H1 (cell line): ENCODE measurements around the gene STAM. TPM values are rescaled to one million over a fixed set of nuclear protein-coding genes. Genes with fewer than 3 reads are reported as not detected.

Experiments
- CTCF ChIA-PET: fragments of 300-600 bp; sonication (Branson Sonifier 250); formaldehyde crosslinking; loops from one replicate; lab custom pipeline; 2021; ENCODE audit not compliant: partially characterized antibody; lab: Charles Lee
- POLR2A ChIA-PET: fragments of 300-600 bp; sonication (Branson Sonifier 250); formaldehyde crosslinking; loops from one replicate; lab custom pipeline; 2021; ENCODE audit warnings: inconsistent platforms; ENCODE audit not compliant: partially characterized antibody; lab: Charles Lee
- DNase-seq, 2 experiments: peaks; one replicate each; pipeline versions ENCODE4 v3.0.0 to v3.0.0-alpha.2; 2010 to 2022; ENCODE audit warnings: low spot score in 2 of 2, low read depth in 1 of 2, mixed read lengths in 1 of 2
- FAIRE-seq: peaks from 2 replicates; lab custom pipeline; 2011; peaks lifted over from hg19 to GRCh38; lab: Jason Lieb, UNC
- H2AFZ ChIP-seq: 2 replicates; pipeline ENCODE4 v1.8.1; 2012; ENCODE audit warnings: low read length, inconsistent platforms
- H2AK5ac ChIP-seq: 2 replicates; pipeline ENCODE4 v1.6.1; 2013; ENCODE audit warnings: low read depth, low read length
- H2BK120ac ChIP-seq: replicated peaks from 2 replicates; pipeline ENCODE3; 2013; ENCODE audit warnings: low read depth, low read length, inconsistent platforms
- H2BK12ac ChIP-seq: 2 replicates; pipeline ENCODE4 v1.6.1; 2013; ENCODE audit warnings: low read depth, low read length
- H2BK15ac ChIP-seq: 2 replicates; pipeline ENCODE4 v1.6.1; 2013; ENCODE audit warnings: low read length
- H2BK20ac ChIP-seq: 2 replicates; pipeline ENCODE4 v1.6.1; 2013; ENCODE audit warnings: low read length
- H2BK5ac ChIP-seq: 2 replicates; pipeline ENCODE4 v1.6.1; 2013; ENCODE audit warnings: low read depth, low read length
- H3K14ac ChIP-seq: 2 replicates; pipeline ENCODE4 v1.6.1; 2013; ENCODE audit warnings: inconsistent platforms; ENCODE audit not compliant: insufficient read length
- H3K18ac ChIP-seq: 2 replicates; pipeline ENCODE4 v1.6.1; 2013; ENCODE audit warnings: low read length; ENCODE audit errors: extremely low read depth
- H3K23ac ChIP-seq: 2 replicates; pipeline ENCODE4 v1.6.1; 2013; ENCODE audit warnings: inconsistent platforms; ENCODE audit not compliant: insufficient read length
- H3K23me2 ChIP-seq: 2 replicates; pipeline ENCODE4 v1.6.1; 2013; ENCODE audit warnings: low read depth, low read length
- H3K27ac ChIP-seq: 2 replicates; pipeline ENCODE4 v1.6.1; 2011; ENCODE audit warnings: low read depth, low read length, inconsistent platforms
- H3K27me3 ChIP-seq, 4 experiments: replicated peaks in 1 of 4; 1 replicate in 1 of 4; 2 replicates in 3 of 4; pipeline versions ENCODE4 v1.6.1 to v1.8.1; 2011 to 2013; ENCODE audit warnings: low read length in 3 of 4, mild to moderate bottlenecking in 3 of 4, inconsistent platforms in 2 of 4, mixed read lengths in 2 of 4, moderate library complexity in 1 of 4; ENCODE audit not compliant: control insufficient read depth in 3 of 4, insufficient read depth in 3 of 4; ENCODE audit errors: extremely low read depth in 1 of 4
- H3K36me3 ChIP-seq, 4 experiments: 2 replicates each; pipeline versions ENCODE4 v1.6.1 to v1.8.1; 2011 to 2013; ENCODE audit warnings: mild to moderate bottlenecking in 4 of 4, low read length in 3 of 4, moderate library complexity in 2 of 4, control low read depth in 1 of 4, inconsistent platforms in 1 of 4; ENCODE audit not compliant: insufficient read depth in 4 of 4, control insufficient read depth in 2 of 4
- H3K4ac ChIP-seq: replicated peaks from 2 replicates; pipeline ENCODE3; 2013; ENCODE audit warnings: low read length, low read depth, mixed read lengths, inconsistent platforms; ENCODE audit not compliant: insufficient read length
- H3K4me1 ChIP-seq, 4 experiments: replicated peaks in 1 of 4; 1 replicate in 1 of 4; 2 replicates in 3 of 4; pipeline versions ENCODE4 v1.6.1 to v1.8.1; 2011 to 2013; ENCODE audit warnings: low read length in 3 of 4, inconsistent platforms in 2 of 4, mixed read lengths in 1 of 4; ENCODE audit not compliant: insufficient read depth in 4 of 4, control insufficient read depth in 3 of 4
- H3K4me2 ChIP-seq, 2 experiments: 2 replicates each; pipeline versions ENCODE4 v1.6.1 to v1.8.1; 2011 to 2013; ENCODE audit warnings: low read depth in 2 of 2, low read length in 2 of 2, control low read depth in 1 of 2, inconsistent platforms in 1 of 2, mild to moderate bottlenecking in 1 of 2; ENCODE audit not compliant: insufficient read depth in 1 of 2
- H3K4me3 ChIP-seq, 4 experiments: fragments of 200-600, 300-600 bp in 1 of 4; sonication (generic), shearing (Covaris generic), sonication (Bioruptor Twin) in 1 of 4; 2 replicates each; pipeline versions ENCODE4 v1.5.1 to v1.8.1; 2011 to 2016; ENCODE audit warnings: low read length in 4 of 4, low read depth in 3 of 4, control low read depth in 2 of 4, inconsistent platforms in 2 of 4, mild to moderate bottlenecking in 2 of 4, mixed read lengths in 1 of 4, moderate library complexity in 1 of 4; ENCODE audit not compliant: insufficient read depth in 2 of 4; ENCODE audit errors: extremely low read depth in 1 of 4
- H3K56ac ChIP-seq: replicated peaks from 2 replicates; pipeline ENCODE3; 2013; ENCODE audit warnings: low read depth, mild to moderate bottlenecking, mixed read lengths, low read length, inconsistent platforms; ENCODE audit not compliant: insufficient read length
- H3K79me1 ChIP-seq: 2 replicates; pipeline ENCODE4 v1.6.1; 2013; ENCODE audit warnings: low read depth, low read length, control low read depth
- H3K79me2 ChIP-seq, 2 experiments: 2 replicates each; pipeline versions ENCODE4 v1.6.1 to v1.8.1; 2012 to 2013; ENCODE audit warnings: low read length in 2 of 2, mild to moderate bottlenecking in 2 of 2, inconsistent platforms in 1 of 2; ENCODE audit not compliant: insufficient read depth in 2 of 2, control insufficient read depth in 1 of 2
- H3K9ac ChIP-seq, 4 experiments: replicated peaks in 1 of 4; 1 replicate in 1 of 4; 2 replicates in 3 of 4; pipeline versions ENCODE4 v1.6.1 to v1.8.1; 2011 to 2013; ENCODE audit warnings: low read depth in 3 of 4, low read length in 3 of 4, control low read depth in 2 of 4, mild to moderate bottlenecking in 2 of 4, moderate library complexity in 2 of 4, inconsistent platforms in 1 of 4; ENCODE audit errors: extremely low read depth in 1 of 4
- H3K9me3 ChIP-seq, 2 experiments: 2 replicates each; pipeline versions ENCODE4 v1.6.1 to v1.8.1; 2012 to 2013; ENCODE audit warnings: mild to moderate bottlenecking in 2 of 2, moderate library complexity in 2 of 2, control low read depth in 1 of 2, inconsistent platforms in 1 of 2, low read depth in 1 of 2, low read length in 1 of 2, mixed read lengths in 1 of 2; ENCODE audit not compliant: insufficient read depth in 2 of 2
- H4K20me1 ChIP-seq, 2 experiments: replicated peaks in 1 of 2; 2 replicates each; pipeline versions ENCODE3 to v1.8.1; 2011 to 2013; ENCODE audit warnings: inconsistent platforms in 2 of 2, low read length in 2 of 2, mild to moderate bottlenecking in 1 of 2; ENCODE audit not compliant: insufficient read depth in 2 of 2, control insufficient read depth in 1 of 2
- H4K5ac ChIP-seq: 2 replicates; pipeline ENCODE4 v1.6.1; 2013; ENCODE audit warnings: low read length, low read depth, mixed read lengths, inconsistent platforms; ENCODE audit not compliant: insufficient read length
- H4K8ac ChIP-seq: 2 replicates; pipeline ENCODE4 v1.8.0; 2013; ENCODE audit warnings: mild to moderate bottlenecking, moderate library complexity, low read length, inconsistent platforms; ENCODE audit not compliant: insufficient read depth; ENCODE audit errors: extremely low read depth
- H4K91ac ChIP-seq: replicated peaks from 2 replicates; pipeline ENCODE3; 2013; ENCODE audit warnings: low read length, mixed read lengths, inconsistent platforms; ENCODE audit not compliant: insufficient read length
- HDAC2 ChIP-seq, 2 experiments: fragments of 300-600 bp in 1 of 2; sonication (generic) in 1 of 2; IDR thresholded peaks; 2 replicates each; pipeline ENCODE4 v1.6.1; 2011 to 2012; ENCODE audit warnings: low read depth in 2 of 2, low read length in 2 of 2, mild to moderate bottlenecking in 2 of 2, moderate library complexity in 2 of 2, borderline replicate concordance in 1 of 2, inconsistent platforms in 1 of 2
- HDAC6 ChIP-seq: IDR thresholded peaks from one replicate; pipeline ENCODE4 v1.7.1; 2012; ENCODE audit warnings: low read depth, mild to moderate bottlenecking, inconsistent platforms, low read length, moderate library complexity
- SAP30 ChIP-seq: fragments of 300-600 bp; sonication (generic); IDR thresholded peaks from 2 replicates; pipeline ENCODE4 v1.7.1; 2012; ENCODE audit warnings: low read length, moderate library complexity, mild to moderate bottlenecking, inconsistent platforms; ENCODE audit not compliant: insufficient read depth, insufficient replicate concordance
- SP1 ChIP-seq: IDR thresholded peaks from 2 replicates; pipeline ENCODE4 v1.6.1; 2011; ENCODE audit warnings: low read depth, low read length
- TAF1 ChIP-seq: IDR thresholded peaks from 2 replicates; pipeline ENCODE4 v1.6.1; 2011; ENCODE audit warnings: mild to moderate bottlenecking, low read depth, low read length
- WGBS, 2 experiments: shearing (Covaris generic) in 1 of 2; methylation state at CpG; one replicate each; pipeline versions ENCODE4 v1.1.6 to v1.1.7; 2013 to 2015; ENCODE audit warnings: low lambda C conversion rate in 2 of 2, mixed read lengths in 2 of 2, inconsistent platforms in 1 of 2, low coverage in 1 of 2, missing lambda C conversion rate in 1 of 2; ENCODE audit not compliant: insufficient replicate concordance in 2 of 2, insufficient coverage in 1 of 2, insufficient read length in 1 of 2; ENCODE audit errors: extremely low coverage in 1 of 2, missing lambda C conversion rate in 1 of 2; 5-methylcytosine and 5-hydroxymethylcytosine counted together
- long read RNA-seq, 2 experiments: library from RNA in 1 of 2; library from capped mRNA in 1 of 2; stranded (forward); transcript quantifications; one replicate each; pipeline ENCODE4 v2.0.0, GENCODE V29; 2021; ENCODE audit warnings: inconsistent platforms in 1 of 2
- polyA minus RNA-seq, 3 experiments: library from RNA; depleted of rRNA, polyadenylated mRNA; stranded (reverse); fragments of >200 nt; gene quantifications; 1 replicate in 2 of 3; 2 replicates in 1 of 3; pipeline ENCODE4 v1.2.3, GENCODE V29; 2011
- polyA plus RNA-seq, 7 experiments: library from polyadenylated mRNA; depleted of rRNA in 3 of 7; stranded (reverse) in 5 of 7; unstranded in 2 of 7; fragments of >200 nt in 5 of 7; fragments of 200-250 nt in 2 of 7; gene quantifications; 1 replicate in 5 of 7; 2 replicates in 1 of 7; 4 replicates in 1 of 7; pipeline versions ENCODE4 v1.2.1 to v1.2.3, GENCODE V29; 2011 to 2013; ENCODE audit warnings: missing spikeins in 2 of 7, mixed read lengths in 2 of 7
- total RNA-seq: library from RNA; stranded (reverse); fragmentation: NEBNext Ultra II Directional; extraction: Animal tissue kit (Norgen Biotek cat#: 25700); gene quantifications from 2 replicates; pipeline ENCODE4 v1.2.1, GENCODE V29; 2021

The STAM gene
- 27.8 and 29.7 TPM in 2 replicates for total RNA-seq
- 17.0 and 22.0 TPM in 2 replicates for polyA plus RNA-seq (2011; rRNA removed)
- 22.5 TPM for polyA plus RNA-seq (2011; cell fraction: cytosol; rRNA removed)
- 18.9 TPM for polyA plus RNA-seq (2011; cell fraction: nucleus; rRNA removed)
- polyA plus RNA-seq (2012, experiment 1 of 2) = 11.4 to 21.0 TPM (median 13.5 TPM) in 4 replicates
- 3.5 TPM for polyA plus RNA-seq (2012, experiment 2 of 2)
- polyA plus RNA-seq (2013, experiment 1 of 2) = 21.2 TPM
- 21.7 TPM for polyA plus RNA-seq (2013, experiment 2 of 2)
- polyA minus RNA-seq (2011; rRNA and poly(A)+ RNA removed) = 32.6 and 35.1 TPM in 2 replicates
- 15.3 TPM for polyA minus RNA-seq (2011; cell fraction: cytosol; rRNA and poly(A)+ RNA removed)
- polyA minus RNA-seq (2011; cell fraction: nucleus; rRNA and poly(A)+ RNA removed) = 46.6 TPM
- long read RNA-seq, experiment 1, transcript STAM-202 (14 exons, 2,972 nt) = major isoform, 7 of 38 reads
- long read RNA-seq, experiment 1, partial matches to known transcripts = 22 of 38 reads
- long read RNA-seq, experiment 1, other reads (novel, unspliced or antisense) = 9 of 38 reads
- long read RNA-seq, experiment 2, transcript STAM-202 (14 exons, 2,972 nt) = major isoform, 9 of 14 reads
- long read RNA-seq, experiment 2, partial matches to known transcripts = 2 of 14 reads
- long read RNA-seq, experiment 2, other reads (novel, unspliced or antisense) = 3 of 14 reads

GRCh38 chr10:17643755-17644484, at the start of gene STAM:
TSS of gene STAM (plus strand) at chr10:17644151. CDS start at chr10:17644340, 189 bp downstream.
- Histone ChIP-seq H3K27ac (peak within 1 kb of the TSS; percentile 99), H3K9me3 (no peaks in the 10 kb centered on the region), H3K56ac (peak within 1 kb of the TSS; percentile 93), H3K23ac (no peak within 1 kb of the TSS), H4K91ac (peak within 1 kb of the TSS; percentile 97), H3K23me2 (no peaks in the 10 kb centered on the region; the same call in 1 of the 2 replicates), H2AFZ (peak within 1 kb of the TSS; percentile 88), H2BK5ac (peak within 1 kb of the TSS; percentile 100), H2BK20ac (no peak within 1 kb of the TSS; the same call in 1 of the 2 replicates), H3K27me3 (no peaks in the 10 kb centered on the region), H2BK120ac (peak within 1 kb of the TSS; percentile 99), H3K36me3 (peaks cover 0 to 2% (median under 1%) of the 10 kb centered on the region in 4 experiments; a peak in 2 of 8 replicates), H2BK12ac (peak within 1 kb of the TSS; percentile 99), H3K4me1 (peaks cover 0 to 5% (median 1%) of the 10 kb centered on the region in 4 experiments; a peak in 4 of 7 replicates), H4K5ac (peak within 1 kb of the TSS; percentile 99), H3K18ac (peak within 1 kb of the TSS; percentile 96), H3K4me3 (peak within 1 kb of the TSS; percentile 86 to 98 (median 96)), H4K20me1 (peaks cover 0 to 2% of the 10 kb centered on the region in 2 experiments), H3K14ac (peak within 1 kb of the TSS; percentile 62), H2AK5ac (0 out of 2 replicates have a peak within 1 kb of the TSS, but pooled peaks have one; percentile 3), H3K79me1 (no peaks in the 10 kb centered on the region), H3K4ac (peak within 1 kb of the TSS; percentile 4), H2BK15ac (no peak within 1 kb of the TSS), H3K4me2 (peak within 1 kb of the TSS; percentile 71 to 81), H3K9ac (peak within 1 kb of the TSS; percentile 75 to 100 (median 92)), H4K8ac (peak within 1 kb of the TSS; percentile 98; the same call in 1 of the 2 replicates), H3K79me2 (peaks cover 17 to 69% of the 10 kb centered on the region in 2 experiments)
- WGBS, 2 experiments = 0% methylated on average over 23 of the region's 37 CpGs; no CpG with 5 or more reads in 1 of the 2 experiments
- POLR2A ChIA-PET = interaction anchor here (0.8 to 3.8 kb wide), 19 partner anchors 9 to 68 kb away, joined by 3 to 29 read pairs (median 5); partner anchors contain the start of gene HACD1
- CTCF ChIA-PET = interaction anchor here (0.9 to 1.6 kb wide), 5 partner anchors 10 to 668 kb away, joined by 3 to 5 read pairs (median 4); no protein-coding TSS in a partner anchor
- no peak for FAIRE-seq
- DNase-seq = peak; percentile 69 to 91
- TF ChIP-seq SP1 = 0 out of 2 replicates have a peak, but pooled peaks have one; percentile 5
- peak in 1 of 2 experiments; percentile 39; a peak in 1 of 4 replicates for TF ChIP-seq HDAC2 (IDR thresholded peaks at IDR 0.05; ENCODE audit: borderline replicate concordance in 1 of 2, low read depth in 2 of 2, low read length in 2 of 2)
- TF ChIP-seq HDAC6 = no peak
- TF ChIP-seq TAF1 = peak; percentile 92
- peak; percentile 87 for TF ChIP-seq SAP30
